ENCODE results near the gene ABLIM2. TPM values are rescaled to one million over a fixed set of nuclear protein-coding genes. Genes with fewer than 3 reads are reported as not detected.

ABLIM2 gene
- total and polyA plus RNA-seq, 2 of the 8 experiments (the other 6 are each of a cell fraction or from before 2014, with no cell fraction given) = 2.8 to 3.0 TPM

DNA sequence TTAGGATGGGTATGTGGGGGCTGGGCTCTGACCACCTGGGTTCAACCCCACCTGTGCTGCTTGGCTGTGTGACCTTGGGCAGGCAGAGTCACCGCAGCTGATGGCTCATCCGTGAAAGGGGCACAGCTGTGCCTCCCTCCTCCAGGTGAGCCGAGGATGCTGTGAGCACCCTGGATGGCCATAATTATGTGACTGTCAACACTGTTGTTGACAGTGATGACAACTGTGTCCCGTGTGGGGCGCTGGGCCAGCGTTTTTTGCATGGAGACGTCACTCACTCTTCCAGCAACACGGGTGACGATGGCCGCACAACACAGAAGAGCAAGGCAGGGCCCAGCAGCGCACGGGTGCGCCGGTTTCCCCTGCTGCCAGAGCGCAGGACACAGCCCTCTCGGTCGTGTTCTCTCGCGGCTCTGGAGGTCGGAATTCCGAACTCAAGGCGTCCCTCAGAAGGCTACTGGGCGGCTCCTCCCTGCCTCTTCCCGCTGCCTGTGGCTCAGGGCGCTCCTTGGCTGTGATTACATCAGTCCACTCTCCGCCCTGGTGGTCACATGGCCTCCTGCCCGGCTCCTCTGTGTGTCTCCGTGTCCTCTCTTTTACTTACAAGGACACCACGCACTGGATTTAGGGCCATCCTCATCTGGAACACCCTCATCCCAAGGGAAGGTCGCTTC is 41.8 kb upstream of the ABLIM2 start (continued):
- TF ChIP-seq, protein P1, sequence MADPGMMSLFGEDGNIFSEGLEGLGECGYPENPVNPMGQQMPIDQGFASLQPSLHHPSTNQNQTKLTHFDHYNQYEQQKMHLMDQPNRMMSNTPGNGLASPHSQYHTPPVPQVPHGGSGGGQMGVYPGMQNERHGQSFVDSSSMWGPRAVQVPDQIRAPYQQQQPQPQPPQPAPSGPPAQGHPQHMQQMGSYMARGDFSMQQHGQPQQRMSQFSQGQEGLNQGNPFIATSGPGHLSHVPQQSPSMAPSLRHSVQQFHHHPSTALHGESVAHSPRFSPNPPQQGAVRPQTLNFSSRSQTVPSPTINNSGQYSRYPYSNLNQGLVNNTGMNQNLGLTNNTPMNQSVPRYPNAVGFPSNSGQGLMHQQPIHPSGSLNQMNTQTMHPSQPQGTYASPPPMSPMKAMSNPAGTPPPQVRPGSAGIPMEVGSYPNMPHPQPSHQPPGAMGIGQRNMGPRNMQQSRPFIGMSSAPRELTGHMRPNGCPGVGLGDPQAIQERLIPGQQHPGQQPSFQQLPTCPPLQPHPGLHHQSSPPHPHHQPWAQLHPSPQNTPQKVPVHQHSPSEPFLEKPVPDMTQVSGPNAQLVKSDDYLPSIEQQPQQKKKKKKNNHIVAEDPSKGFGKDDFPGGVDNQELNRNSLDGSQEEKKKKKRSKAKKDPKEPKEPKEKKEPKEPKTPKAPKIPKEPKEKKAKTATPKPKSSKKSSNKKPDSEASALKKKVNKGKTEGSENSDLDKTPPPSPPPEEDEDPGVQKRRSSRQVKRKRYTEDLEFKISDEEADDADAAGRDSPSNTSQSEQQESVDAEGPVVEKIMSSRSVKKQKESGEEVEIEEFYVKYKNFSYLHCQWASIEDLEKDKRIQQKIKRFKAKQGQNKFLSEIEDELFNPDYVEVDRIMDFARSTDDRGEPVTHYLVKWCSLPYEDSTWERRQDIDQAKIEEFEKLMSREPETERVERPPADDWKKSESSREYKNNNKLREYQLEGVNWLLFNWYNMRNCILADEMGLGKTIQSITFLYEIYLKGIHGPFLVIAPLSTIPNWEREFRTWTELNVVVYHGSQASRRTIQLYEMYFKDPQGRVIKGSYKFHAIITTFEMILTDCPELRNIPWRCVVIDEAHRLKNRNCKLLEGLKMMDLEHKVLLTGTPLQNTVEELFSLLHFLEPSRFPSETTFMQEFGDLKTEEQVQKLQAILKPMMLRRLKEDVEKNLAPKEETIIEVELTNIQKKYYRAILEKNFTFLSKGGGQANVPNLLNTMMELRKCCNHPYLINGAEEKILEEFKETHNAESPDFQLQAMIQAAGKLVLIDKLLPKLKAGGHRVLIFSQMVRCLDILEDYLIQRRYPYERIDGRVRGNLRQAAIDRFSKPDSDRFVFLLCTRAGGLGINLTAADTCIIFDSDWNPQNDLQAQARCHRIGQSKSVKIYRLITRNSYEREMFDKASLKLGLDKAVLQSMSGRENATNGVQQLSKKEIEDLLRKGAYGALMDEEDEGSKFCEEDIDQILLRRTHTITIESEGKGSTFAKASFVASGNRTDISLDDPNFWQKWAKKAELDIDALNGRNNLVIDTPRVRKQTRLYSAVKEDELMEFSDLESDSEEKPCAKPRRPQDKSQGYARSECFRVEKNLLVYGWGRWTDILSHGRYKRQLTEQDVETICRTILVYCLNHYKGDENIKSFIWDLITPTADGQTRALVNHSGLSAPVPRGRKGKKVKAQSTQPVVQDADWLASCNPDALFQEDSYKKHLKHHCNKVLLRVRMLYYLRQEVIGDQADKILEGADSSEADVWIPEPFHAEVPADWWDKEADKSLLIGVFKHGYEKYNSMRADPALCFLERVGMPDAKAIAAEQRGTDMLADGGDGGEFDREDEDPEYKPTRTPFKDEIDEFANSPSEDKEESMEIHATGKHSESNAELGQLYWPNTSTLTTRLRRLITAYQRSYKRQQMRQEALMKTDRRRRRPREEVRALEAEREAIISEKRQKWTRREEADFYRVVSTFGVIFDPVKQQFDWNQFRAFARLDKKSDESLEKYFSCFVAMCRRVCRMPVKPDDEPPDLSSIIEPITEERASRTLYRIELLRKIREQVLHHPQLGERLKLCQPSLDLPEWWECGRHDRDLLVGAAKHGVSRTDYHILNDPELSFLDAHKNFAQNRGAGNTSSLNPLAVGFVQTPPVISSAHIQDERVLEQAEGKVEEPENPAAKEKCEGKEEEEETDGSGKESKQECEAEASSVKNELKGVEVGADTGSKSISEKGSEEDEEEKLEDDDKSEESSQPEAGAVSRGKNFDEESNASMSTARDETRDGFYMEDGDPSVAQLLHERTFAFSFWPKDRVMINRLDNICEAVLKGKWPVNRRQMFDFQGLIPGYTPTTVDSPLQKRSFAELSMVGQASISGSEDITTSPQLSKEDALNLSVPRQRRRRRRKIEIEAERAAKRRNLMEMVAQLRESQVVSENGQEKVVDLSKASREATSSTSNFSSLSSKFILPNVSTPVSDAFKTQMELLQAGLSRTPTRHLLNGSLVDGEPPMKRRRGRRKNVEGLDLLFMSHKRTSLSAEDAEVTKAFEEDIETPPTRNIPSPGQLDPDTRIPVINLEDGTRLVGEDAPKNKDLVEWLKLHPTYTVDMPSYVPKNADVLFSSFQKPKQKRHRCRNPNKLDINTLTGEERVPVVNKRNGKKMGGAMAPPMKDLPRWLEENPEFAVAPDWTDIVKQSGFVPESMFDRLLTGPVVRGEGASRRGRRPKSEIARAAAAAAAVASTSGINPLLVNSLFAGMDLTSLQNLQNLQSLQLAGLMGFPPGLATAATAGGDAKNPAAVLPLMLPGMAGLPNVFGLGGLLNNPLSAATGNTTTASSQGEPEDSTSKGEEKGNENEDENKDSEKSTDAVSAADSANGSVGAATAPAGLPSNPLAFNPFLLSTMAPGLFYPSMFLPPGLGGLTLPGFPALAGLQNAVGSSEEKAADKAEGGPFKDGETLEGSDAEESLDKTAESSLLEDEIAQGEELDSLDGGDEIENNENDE (IDR thresholded peaks at IDR 0.05; ENCODE audit: insufficient replicate concordance, low read length) = no peak
- TF ChIP-seq RXRA (IDR thresholded peaks at IDR 0.05; ENCODE audit: insufficient read depth, low read depth, low read length) = no peak
- TF ChIP-seq FOSL1 (IDR thresholded peaks at IDR 0.05; ENCODE audit: insufficient read depth, low read depth, low read length) = no peak
- TF ChIP-seq SP2 (IDR thresholded peaks at IDR 0.05; ENCODE audit: low read length) = no peak
- TF ChIP-seq YY1 (IDR thresholded peaks at IDR 0.05; ENCODE audit: low read depth, low read length) = no peak
- no peak for TF ChIP-seq ASH2L (IDR thresholded peaks at IDR 0.05; ENCODE audit: low read length)

All from H1 (cell line).